Germinal center (tissue), 1 donor: ENCODE results near the gene SCGB1C1.
"Not testable (repeated sequence)": the region's sequence is repeated elsewhere in the genome, so short reads cannot be mapped to it uniquely, and the experiment has no call there.

Experiments used
- DNase-seq: peaks from one replicate; pipeline ENCODE4 v3.0.0; 2012; ENCODE audit warnings: mixed read lengths, low spot score

Gene SCGB1C1

DNA sequence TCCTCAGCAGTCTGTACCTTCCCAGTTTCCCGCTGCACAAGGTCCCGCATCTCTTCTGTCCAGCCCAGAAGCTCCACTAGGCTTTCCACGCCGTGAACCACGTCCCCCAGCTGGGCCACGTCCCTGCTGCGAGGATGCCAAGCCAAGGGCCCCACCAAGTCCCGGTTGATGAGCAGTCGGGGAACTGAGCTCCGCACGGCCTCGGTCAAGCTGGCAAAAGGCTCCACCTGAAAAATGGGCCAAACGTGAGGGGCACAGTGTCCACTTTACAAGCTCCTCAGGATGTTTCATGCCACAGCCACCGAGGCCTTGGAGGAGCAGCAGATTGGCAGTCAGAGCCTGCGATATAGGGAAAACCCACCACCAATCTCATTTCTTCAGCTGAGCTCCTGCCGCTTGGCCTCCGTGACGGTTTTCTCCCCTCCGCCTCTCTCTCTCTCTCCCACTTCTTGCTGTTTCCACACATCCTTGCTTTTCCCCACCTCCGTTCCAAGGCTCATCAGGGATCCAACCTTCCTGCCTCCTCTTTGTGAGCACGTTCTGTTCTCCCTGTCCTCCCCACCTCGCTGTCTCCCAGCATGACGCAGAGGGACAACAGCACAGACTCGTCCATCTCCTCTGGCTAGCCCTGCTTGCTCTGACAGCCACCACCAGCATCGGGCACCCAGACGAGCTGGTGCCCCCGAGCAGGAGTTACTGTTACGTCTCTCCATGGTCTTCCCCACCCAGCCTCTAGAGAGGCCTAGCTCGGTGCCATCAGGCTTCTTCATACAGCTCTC lies 26.1 kb downstream of the SCGB1C1 start:
- DNase-seq: no peak

- DNase-seq: not testable (repeated sequence)
Measured at GRCh38 chr11:220641-221215, 27.9 kb downstream of the SCGB1C1 start.

DNA sequence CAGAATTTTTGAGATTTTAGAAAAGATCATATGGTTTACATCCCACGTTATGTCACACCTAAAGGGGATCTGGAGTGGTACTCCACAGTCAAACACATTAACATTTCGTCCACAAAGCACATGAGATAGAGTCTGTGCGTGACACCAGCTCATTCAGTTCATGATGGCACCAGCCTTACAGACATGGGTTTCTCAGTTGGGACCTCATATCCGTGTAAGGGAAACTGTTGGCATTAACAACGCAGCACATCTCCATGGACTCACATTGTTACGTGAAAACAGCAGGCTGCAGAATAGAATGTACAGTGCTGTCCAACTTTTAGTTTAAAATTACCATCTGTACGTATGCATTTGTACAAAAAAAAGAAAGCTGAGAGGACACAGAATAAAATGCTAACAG lies 28.7 kb downstream of the SCGB1C1 start:
- DNase-seq: no peak

DNA sequence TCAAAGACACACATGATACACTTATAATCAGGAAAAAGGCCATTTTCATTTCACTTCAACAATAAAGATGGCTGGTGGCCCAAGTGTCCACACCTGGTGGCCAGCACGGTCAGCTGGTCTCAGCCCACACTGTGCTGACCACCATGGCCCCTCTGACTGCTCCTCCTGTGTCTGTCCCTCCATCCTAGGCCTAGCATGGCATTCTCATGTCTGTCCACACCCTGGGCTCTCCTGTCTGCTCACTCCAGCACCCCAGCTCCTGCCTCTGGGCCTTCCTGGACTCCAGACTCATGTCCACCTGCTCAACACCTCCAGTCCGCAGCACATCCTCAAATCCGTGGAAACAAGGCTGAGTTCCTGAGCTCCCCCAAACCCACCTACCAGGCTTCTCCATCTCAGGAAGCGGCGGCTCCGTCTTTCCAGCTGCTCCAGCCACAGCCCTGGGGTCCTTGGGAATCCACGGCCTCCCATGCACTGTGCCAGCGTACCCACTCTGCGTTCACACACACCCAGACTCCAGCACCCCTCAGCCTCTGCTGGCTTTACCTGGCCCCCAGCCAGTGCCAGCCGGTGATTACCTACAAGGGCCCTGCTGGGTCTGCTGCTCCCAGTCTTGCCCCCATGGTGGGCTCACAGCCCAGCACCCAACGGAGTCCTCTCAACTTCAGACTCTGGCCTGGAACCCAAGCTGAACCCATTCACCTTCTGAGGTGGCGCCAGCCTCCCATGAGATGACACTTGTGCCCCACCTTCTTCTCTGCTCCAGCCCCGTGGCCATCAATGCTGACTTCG lies 29.3 kb downstream of the SCGB1C1 start:
- DNase-seq: no peak

GRCh38 chr11:223026-223789 lies 30.3 kb downstream of the SCGB1C1 start:
- DNase-seq: no peak

DNA sequence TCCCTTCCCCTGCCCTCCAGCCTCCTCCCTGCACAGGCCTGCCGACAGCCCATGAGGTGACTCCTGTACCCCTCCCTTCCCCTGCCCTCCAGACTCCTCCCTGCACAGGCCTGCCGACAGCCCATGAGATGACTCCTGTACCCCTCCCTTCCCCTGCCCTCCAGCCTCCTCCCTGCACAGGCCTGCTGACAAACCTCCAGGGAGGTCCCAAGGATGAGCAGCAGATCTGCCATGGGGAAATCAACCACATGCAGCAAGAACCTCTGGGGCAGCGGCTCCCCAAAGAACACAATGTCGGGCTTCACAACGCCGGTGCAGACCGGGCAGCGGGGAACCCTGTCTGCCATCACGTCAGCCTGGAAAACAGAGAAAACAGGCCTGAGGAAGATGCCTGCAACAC lies 31.0 kb downstream of the SCGB1C1 start:
- DNase-seq: no peak

GRCh38 chr11:224424-224823 lies 31.5 kb downstream of the SCGB1C1 start:
- no peak for DNase-seq

DNA sequence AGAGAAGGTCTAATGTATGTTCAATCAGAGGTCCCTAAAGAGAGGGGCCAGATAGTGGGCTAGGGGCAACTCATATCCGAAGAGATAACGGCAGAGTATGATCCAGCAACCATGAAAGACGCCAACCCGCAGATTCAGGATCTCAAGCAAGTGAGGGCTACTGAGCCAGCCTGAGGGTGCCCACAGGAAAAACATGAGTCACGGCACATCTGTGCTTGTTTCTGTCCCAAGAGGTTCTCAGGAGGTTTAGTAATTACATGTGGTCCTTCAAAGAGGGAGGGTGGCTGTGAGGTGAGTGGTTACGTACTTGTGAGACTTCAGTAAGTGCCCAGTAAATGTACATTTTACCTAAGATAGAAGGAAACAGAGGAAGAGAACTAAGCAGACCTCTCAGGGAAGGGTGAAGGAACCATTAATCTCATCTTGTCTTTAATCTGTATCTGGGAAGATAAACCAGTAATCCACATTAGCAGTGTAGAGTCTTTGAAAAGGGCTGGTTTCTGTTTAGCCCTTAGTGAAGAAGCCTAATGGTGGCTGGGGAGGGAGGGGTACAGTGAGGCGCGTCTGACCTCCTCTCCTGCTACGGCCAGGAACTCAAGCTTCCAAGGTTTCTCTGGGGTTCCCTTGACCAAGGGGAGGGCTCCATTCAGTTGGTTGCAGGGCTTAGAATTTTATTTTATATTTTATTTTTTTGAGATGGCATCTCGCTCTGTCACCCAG lies 33.0 kb downstream of the SCGB1C1 start:
- no peak for DNase-seq

DNA sequence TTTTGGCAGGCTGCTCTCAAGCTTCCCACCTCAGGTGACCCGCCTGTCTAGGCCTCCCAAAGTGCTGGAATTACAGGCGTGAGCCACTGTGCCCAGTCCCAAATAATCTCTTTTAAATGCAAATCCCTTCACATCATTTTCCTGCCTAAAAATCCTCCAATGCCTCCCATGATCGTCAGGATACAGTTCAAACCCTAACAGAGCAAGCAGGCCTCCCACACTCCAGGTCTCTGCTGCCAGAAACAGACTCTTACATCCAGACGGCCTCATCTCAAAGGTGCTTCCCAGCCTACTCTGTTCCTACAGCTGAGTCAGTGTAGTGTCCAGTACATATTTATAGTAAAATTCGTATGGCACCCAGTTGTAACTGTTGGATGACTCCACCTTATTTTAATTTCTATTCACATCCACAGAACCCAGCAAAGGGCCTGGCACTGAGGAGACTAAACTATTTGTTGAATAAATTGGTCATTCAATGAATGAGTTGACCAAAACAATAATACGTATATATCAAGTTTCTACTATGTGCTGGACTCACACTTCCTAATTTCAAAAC lies 35.0 kb downstream of the SCGB1C1 start:
- no peak for DNase-seq

- no peak for DNase-seq
Measured at GRCh38 chr11:230431-230830, 37.6 kb downstream of the SCGB1C1 start.

GRCh38 chr11:232783-233565 lies 40.1 kb downstream of the SCGB1C1 start:
- no peak for DNase-seq

- no peak for DNase-seq
Measured at GRCh38 chr11:235180-235579, 42.3 kb downstream of the SCGB1C1 start.

- no peak for DNase-seq
Measured at GRCh38 chr11:235609-235996, 42.7 kb downstream of the SCGB1C1 start.

DNA sequence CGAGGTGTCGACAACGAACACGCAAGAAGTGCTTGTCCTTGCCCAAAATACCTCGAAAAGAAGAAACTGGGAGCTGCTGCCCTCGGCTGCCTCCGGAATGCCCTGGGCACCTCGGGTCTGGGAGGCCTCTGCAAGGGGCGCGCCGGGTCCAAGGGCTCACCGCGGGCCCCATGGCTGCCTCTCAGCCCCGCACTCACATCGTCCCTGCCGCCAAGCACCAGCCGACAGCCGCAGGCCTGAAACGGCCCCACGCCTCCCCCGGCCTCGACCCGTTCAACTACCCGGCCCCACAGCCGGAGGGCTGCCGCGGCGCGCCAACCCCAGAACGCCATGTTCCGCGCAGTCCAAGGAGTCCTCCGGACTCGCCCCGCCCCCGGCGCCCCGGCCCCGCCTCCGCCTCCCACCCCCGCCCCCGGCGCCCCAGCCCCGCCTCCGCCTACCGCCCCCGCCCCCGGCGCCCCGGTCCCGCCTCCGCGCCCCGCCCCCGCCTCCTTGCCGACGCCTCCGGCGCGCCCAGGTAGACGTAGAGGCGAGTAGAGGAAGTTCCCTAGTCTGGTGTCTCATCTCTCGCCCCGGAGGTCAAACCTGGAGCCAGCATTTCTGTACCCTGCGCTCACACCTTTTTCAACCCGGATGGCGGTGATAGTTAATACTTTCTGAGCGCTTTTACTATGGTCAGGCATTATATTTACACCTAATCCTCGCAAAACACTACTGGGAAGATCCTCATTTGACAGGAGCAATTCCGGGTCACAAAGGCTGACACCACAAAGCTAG lies 43.3 kb downstream of the SCGB1C1 start, which contains the start of gene SIRT3:
Gene SIRT3 (minus strand): TSS at position 346 of the 777 bp plus-strand sequence. CDS start 14 bp downstream, at position 332.
- peak; percentile 96 for DNase-seq

DNA sequence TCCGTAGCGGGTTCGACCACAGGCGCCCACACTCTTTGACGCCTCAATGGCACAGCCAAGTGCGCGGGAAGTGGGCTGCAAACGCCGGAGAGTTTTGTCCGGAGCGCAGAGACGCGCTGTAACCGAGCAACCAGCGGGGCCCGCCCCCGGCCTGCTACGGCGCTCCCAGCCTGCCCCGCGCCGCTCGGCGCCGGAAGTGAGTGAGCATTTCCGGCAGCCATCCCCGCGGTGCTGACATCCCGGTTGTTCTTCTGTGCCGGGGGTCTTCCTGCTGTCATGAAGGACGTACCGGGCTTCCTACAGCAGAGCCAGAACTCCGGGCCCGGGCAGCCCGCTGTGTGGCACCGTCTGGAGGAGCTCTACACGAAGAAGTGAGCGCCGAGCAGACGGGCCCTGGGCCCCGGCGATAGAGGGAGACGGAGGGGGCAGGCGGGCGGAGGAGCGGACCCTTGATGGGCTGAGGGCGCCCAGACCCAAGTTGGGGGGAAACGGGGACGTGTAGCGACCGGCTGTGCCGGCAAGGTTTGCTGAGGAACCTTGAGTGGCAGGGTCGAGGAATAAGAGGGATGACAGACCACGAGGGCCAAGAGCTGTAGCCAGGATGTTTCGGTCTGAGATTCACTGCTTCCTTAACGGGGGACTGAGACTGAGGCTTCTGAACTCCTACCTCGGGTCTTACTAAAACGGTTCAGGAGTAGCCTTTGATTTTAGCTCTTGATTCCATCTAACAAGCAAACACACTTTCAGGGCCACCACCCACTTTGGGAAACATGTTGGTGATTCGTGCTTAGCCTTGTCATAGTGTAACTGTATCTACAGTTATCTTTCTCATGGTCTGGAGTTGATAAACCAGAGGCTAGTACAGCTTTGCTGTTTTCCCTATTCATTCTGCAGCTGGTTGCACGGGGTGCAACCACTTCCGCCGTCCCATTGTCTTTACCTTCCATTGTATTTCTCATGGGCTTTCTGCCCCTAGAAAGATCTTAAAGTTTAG lies 44.2 kb downstream of the SCGB1C1 start, which contains the start of gene PSMD13:
Gene PSMD13 (plus strand): TSS at position 203 of the 994 bp plus-strand sequence. CDS start 74 bp downstream, at position 277.
- DNase-seq: peak; percentile 92

GRCh38 chr11:238346-238745 lies 45.5 kb downstream of the SCGB1C1 start:
- not testable (repeated sequence) for DNase-seq

GRCh38 chr11:240315-240714 lies 47.4 kb downstream of the SCGB1C1 start:
- DNase-seq: no peak

- no peak for DNase-seq
Measured at GRCh38 chr11:241634-242033, 48.8 kb downstream of the SCGB1C1 start.
